Activated T-cell treated with anti-CD3 and anti-CD28 coated beads, Interleukin-2, amount 50 U/mL, for 24 hours (primary cell): Measurements from ENCODE around the gene SPTSSB.

Experiments
- DNase-seq: peaks from one replicate; pipeline ENCODE4 v3.0.0-alpha.2; 2020
- H3K27ac Mint-ChIP-seq: 2 replicates; pipeline ENCODE4 v1.8.0; 2020; ENCODE audit warnings: mild to moderate bottlenecking, mixed read lengths
- H3K27me3 Mint-ChIP-seq: 2 replicates; pipeline ENCODE4 v1.8.0; 2020; ENCODE audit warnings: mixed read lengths
- H3K36me3 Mint-ChIP-seq: 2 replicates; pipeline ENCODE4 v1.8.0; 2020; ENCODE audit warnings: low read depth, mixed read lengths
- H3K4me1 Mint-ChIP-seq: 2 replicates; pipeline ENCODE4 v1.8.0; 2020; ENCODE audit warnings: low read depth, mixed read lengths
- H3K4me3 Mint-ChIP-seq: 2 replicates; pipeline ENCODE4 v1.8.0; 2020; ENCODE audit warnings: mild to moderate bottlenecking, moderate library complexity, mixed read lengths
- H3K9me3 Mint-ChIP-seq: 2 replicates; pipeline ENCODE4 v1.8.0; 2020; ENCODE audit warnings: mixed read lengths

SPTSSB gene, protein sequence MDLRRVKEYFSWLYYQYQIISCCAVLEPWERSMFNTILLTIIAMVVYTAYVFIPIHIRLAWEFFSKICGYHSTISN

GRCh38 chr3:161371441-161372320, at the start of gene SPTSSB:
Gene SPTSSB (minus strand): TSS chr3:161371517. CDS start chr3:161346323, 25,194 bp downstream.
- peak; percentile 72 for DNase-seq
- Mint-ChIP-seq H3K4me1 (peaks cover 18% of the 10 kb centered on the region), H3K36me3 (no peaks in the 10 kb centered on the region), H3K27me3 (peaks cover 42% of the 10 kb centered on the region), H3K9me3 (no peaks in the 10 kb centered on the region), H3K27ac (no peak within 1 kb of the TSS), H3K4me3 (peak within 1 kb of the TSS; percentile 80)

DNA sequence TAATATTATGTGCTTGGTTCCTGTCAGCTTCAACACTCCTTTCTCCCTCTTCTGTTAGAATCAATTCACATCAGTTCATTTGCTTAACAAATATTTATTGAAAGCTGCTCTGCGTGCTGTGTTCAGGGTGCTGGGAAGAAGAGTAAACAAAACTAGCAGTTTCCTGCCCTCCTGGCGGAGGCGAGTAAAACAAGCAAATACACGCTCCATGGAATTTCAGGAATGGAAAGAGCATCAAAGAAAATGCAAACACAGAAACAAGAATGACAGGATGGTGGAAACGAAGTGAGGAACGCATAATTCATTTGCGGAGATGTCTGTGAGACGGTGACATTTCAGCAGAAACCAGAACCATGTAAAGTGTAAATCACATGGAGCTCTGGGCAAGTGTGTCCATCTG, 49.4 kb upstream of the SPTSSB start:
- Mint-ChIP-seq H3K4me1 (no peaks in the 10 kb centered on the region), H3K9me3 (no peaks in the 10 kb centered on the region), H3K27me3 (no peaks in the 10 kb centered on the region), H3K27ac (no peak overlapping the region), H3K4me3 (no peak overlapping the region), H3K36me3 (no peaks in the 10 kb centered on the region)
- DNase-seq: no peak

- Mint-ChIP-seq H3K9me3 (no peaks in the 10 kb centered on the region), H3K4me3 (no peak overlapping the region)
Observed at GRCh38 chr3:161419555-161420333, 48.4 kb upstream of the SPTSSB start.

DNA sequence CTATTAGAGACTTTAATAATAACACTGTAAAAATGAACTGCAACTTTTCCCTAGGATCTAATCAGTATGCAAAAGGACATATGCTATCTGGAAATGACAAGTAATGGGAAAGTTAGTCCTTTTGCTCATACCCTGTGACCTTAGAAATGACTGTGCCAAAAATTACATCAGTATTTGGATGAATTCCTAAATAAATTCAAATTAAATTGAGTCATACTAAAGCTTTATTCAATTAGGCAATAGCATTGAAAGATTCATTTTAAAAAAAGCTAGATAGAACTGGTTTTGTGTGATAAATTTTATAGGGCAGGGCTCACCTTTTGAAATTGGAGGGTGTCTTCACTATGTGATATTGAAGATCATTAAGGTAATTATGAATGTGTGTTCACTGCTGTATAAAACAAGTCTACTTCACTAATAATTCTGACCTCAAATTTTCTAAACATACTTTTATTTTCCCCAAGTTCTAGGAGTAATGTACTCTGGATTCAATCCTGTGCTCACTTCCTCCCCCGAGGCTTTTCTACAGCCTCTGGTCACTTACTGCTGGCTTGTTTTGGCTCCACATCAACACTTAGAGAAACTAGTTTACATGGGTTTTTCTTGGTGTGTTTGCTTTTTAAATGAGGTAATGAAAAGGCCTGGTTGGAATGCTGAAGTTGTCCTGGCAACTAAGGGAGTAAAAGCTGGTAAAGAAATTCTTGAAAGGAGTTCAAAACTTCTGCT, 44.4 kb upstream of the SPTSSB start:
- Mint-ChIP-seq H3K27ac (no peak overlapping the region), H3K27me3 (no peaks in the 10 kb centered on the region), H3K4me3 (no peak overlapping the region), H3K4me1 (no peaks in the 10 kb centered on the region), H3K36me3 (no peaks in the 10 kb centered on the region), H3K9me3 (no peaks in the 10 kb centered on the region)
- DNase-seq: no peak

More at GRCh38 chr3:161419555-161420333, 48.4 kb upstream of the SPTSSB start:
- Mint-ChIP-seq H3K4me1 (no peaks in the 10 kb centered on the region), H3K27ac (no peak overlapping the region), H3K27me3 (no peaks in the 10 kb centered on the region), H3K36me3 (no peaks in the 10 kb centered on the region)
- DNase-seq: no peak

DNA sequence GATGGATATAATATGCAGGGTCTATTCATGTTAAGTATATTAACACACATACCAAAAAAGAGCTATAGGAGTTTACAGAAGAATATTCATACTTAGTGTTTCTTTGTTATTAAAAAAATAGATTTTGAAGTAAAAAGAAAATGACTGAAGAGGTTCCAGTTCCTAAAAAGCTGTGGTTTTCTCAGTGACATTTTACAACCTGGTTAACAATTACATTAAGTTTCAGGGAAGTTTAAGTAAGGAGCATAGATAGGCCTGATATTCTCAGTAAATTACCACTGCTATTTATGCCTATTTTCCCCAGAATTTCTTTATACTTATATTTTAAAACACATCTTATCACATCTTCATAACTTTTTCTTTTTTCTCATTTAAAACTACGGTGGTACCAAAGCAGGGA, 43.6 kb upstream of the SPTSSB start:
- no peaks in the 10 kb centered on the region for H3K27me3 Mint-ChIP-seq
- no peaks in the 10 kb centered on the region for H3K4me1 Mint-ChIP-seq
- no peaks in the 10 kb centered on the region for H3K9me3 Mint-ChIP-seq
- H3K4me3 Mint-ChIP-seq: no peak overlapping the region
- no peak overlapping the region for H3K27ac Mint-ChIP-seq
- H3K36me3 Mint-ChIP-seq: no peaks in the 10 kb centered on the region
- no peak for DNase-seq

GRCh38 chr3:161413855-161414210, 42.5 kb upstream of the SPTSSB start:
- Mint-ChIP-seq H3K9me3 (no peaks in the 10 kb centered on the region), H3K27ac (no peak overlapping the region), H3K27me3 (no peaks in the 10 kb centered on the region), H3K4me3 (no peak overlapping the region), H3K4me1 (peaks cover 2% of the 10 kb centered on the region), H3K36me3 (no peaks in the 10 kb centered on the region)
- DNase-seq: no peak

GRCh38 chr3:161413127-161413854, 42.0 kb upstream of the SPTSSB start:
- Mint-ChIP-seq H3K36me3 (no peaks in the 10 kb centered on the region), H3K4me1 (peaks cover 2% of the 10 kb centered on the region), H3K9me3 (no peaks in the 10 kb centered on the region), H3K4me3 (no peak overlapping the region), H3K27me3 (no peaks in the 10 kb centered on the region), H3K27ac (no peak overlapping the region)
- no peak for DNase-seq

GRCh38 chr3:161412123-161412522, 40.8 kb upstream of the SPTSSB start:
- Mint-ChIP-seq H3K27me3 (no peaks in the 10 kb centered on the region), H3K4me1 (peaks cover 6% of the 10 kb centered on the region)

GRCh38 chr3:161409858-161410257, 38.5 kb upstream of the SPTSSB start:
- Mint-ChIP-seq H3K27me3 (no peaks in the 10 kb centered on the region), H3K36me3 (no peaks in the 10 kb centered on the region), H3K27ac (no peak overlapping the region), H3K4me3 (no peak overlapping the region), H3K9me3 (no peaks in the 10 kb centered on the region), H3K4me1 (peaks cover 22% of the 10 kb centered on the region)
- DNase-seq: no peak

More at GRCh38 chr3:161412123-161412522, 40.8 kb upstream of the SPTSSB start:
- no peak overlapping the region for H3K27ac Mint-ChIP-seq
- no peak for DNase-seq
- no peaks in the 10 kb centered on the region for H3K9me3 Mint-ChIP-seq
- H3K4me3 Mint-ChIP-seq: no peak overlapping the region
- no peaks in the 10 kb centered on the region for H3K36me3 Mint-ChIP-seq

GRCh38 chr3:161409069-161409468, 37.8 kb upstream of the SPTSSB start:
- H3K36me3 Mint-ChIP-seq: no peaks in the 10 kb centered on the region
- H3K9me3 Mint-ChIP-seq: no peaks in the 10 kb centered on the region
- no peak overlapping the region for H3K27ac Mint-ChIP-seq
- H3K4me3 Mint-ChIP-seq: no peak overlapping the region
- no peak for DNase-seq
- H3K4me1 Mint-ChIP-seq: peaks cover 22% of the 10 kb centered on the region
- H3K27me3 Mint-ChIP-seq: no peaks in the 10 kb centered on the region

GRCh38 chr3:161406594-161407555, 35.6 kb upstream of the SPTSSB start:
- no peaks in the 10 kb centered on the region for H3K27me3 Mint-ChIP-seq
- no peak for DNase-seq
- no peaks in the 10 kb centered on the region for H3K36me3 Mint-ChIP-seq
- H3K9me3 Mint-ChIP-seq: no peaks in the 10 kb centered on the region
- no peak overlapping the region for H3K27ac Mint-ChIP-seq
- H3K4me3 Mint-ChIP-seq: no peak overlapping the region
- H3K4me1 Mint-ChIP-seq: peaks cover 22% of the 10 kb centered on the region

GRCh38 chr3:161405836-161406235, 34.5 kb upstream of the SPTSSB start:
- H3K27ac Mint-ChIP-seq: no peak overlapping the region
- H3K9me3 Mint-ChIP-seq: no peaks in the 10 kb centered on the region
- H3K36me3 Mint-ChIP-seq: no peaks in the 10 kb centered on the region
- peaks cover 22% of the 10 kb centered on the region for H3K4me1 Mint-ChIP-seq
- no peaks in the 10 kb centered on the region for H3K27me3 Mint-ChIP-seq
- H3K4me3 Mint-ChIP-seq: no peak overlapping the region
- no peak for DNase-seq

GRCh38 chr3:161405087-161405486, 33.8 kb upstream of the SPTSSB start:
- no peaks in the 10 kb centered on the region for H3K9me3 Mint-ChIP-seq
- no peaks in the 10 kb centered on the region for H3K27me3 Mint-ChIP-seq
- H3K4me1 Mint-ChIP-seq: peaks cover 22% of the 10 kb centered on the region

More at GRCh38 chr3:161405087-161405486, 33.8 kb upstream of the SPTSSB start:
- Mint-ChIP-seq H3K4me3 (no peak overlapping the region), H3K36me3 (no peaks in the 10 kb centered on the region), H3K27ac (no peak overlapping the region)
- no peak for DNase-seq
